Inflammatory macrophage treated with lipopolysaccharide for 4 hours (primary cell): Measurements from ENCODE around the gene HAND2.

Experiments
- DNase-seq: peaks from one replicate; pipeline ENCODE4 v3.0.0-alpha.2; 2020

Gene HAND2

GRCh38 chr4:173500841-173501591 is 29.0 kb downstream of the HAND2 start:
- DNase-seq = peak; percentile 40

GRCh38 chr4:173499658-173500535 is 30.1 kb downstream of the HAND2 start:
- DNase-seq = no peak

DNA sequence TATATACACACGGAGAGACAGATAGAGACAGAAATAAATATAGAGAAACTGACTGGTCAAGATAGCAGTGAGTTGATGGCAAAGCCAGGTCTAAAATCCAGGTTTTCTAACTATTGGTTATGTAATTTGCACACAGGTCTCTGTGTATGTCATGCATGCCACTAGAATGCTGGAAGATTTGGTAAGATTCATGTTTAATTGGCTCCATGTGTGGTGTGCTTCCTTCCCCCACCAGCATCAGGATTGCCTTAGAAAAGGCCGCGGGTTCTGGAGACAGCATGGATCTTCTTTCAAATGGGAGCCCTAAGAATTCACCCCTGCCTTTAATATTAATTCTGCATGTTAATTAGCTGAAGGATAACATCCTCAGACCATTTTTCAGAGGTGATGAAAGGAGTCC is 31.3 kb downstream of the HAND2 start:
- no peak for DNase-seq

DNA sequence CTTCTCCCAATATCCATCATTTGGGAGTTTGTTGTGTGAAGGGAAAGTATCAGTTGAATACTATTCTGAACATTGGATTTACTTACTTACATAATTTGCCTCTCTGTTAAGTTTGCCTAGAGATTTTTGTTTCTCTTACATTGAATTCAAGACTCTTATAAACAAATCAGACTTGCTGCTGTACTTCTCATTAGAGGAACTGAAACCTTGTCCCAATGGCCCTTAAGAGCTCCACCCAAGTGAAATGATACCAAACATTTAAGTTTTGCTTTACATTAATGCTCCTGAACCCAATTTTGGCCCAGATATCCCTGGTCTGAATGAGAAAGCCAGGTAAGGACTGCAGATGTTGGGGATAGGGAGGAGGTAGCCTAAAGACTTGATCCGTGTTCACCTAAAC is 32.0 kb downstream of the HAND2 start:
- peak; percentile 60 for DNase-seq

DNA sequence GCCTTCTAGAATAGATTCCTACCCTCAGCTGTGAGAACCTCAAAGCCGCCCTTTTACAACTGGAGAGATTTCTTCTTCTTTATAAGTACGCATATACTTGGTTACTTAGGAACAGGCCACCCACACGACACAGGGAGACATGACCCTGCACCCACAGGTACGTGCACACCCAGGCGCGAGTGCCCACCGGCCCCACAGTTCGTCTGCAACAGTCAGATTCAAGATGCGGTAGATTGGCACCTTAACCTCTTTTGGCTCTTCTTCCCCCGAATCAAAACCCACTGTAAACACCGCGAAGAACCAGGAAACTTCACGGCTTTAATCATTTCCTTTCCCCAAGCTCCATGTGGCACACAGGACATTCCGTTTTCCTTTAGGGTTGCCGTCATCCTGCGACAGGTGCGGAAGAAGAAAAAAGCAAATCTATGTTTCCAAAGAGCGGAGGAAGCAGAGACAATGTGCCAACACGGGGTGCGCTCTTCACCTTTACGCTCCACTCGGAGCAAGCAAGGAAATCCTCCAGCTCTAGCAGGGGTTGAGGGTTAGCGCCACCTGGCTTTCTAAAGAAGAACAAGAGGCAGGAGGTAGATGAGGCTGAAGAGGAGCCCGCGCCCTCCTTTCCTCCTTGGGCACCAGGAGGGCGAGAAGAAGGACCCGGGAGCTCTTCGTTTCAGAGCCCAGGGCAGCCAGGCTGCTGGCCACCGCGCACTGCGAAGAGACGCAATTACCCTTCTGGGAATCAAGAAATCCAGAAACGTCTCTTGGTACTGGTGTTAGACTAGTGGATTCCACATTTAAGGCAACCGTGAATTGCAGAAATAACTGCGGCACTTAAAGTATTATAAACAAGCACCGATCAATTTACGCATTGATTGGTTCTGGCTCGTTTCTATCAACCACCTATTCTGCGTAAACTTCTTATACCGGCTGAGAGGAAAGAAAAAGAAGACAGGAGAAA is 35.7 kb downstream of the HAND2 start:
- DNase-seq = peak; percentile 64

DNA sequence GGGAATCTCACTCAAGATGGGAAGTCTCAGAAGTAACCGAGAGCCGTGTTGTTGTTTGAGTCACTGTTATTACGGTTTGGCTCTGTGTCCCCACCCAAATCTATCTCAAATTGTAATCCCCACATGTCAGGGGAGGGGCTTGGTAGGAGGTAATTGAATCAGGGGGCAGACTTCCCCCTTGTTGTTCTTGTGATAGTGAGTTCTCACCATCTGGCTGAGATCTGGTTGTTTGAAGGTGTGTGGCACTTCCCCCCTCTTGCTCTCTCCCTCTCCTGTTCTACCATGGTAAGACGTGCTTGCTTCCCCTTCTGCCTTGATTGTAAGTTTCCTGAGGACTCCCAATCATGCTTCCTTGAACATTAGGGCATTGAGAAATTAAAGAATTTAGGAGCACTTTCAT is 37.0 kb downstream of the HAND2 start:
- no peak for DNase-seq

DNA sequence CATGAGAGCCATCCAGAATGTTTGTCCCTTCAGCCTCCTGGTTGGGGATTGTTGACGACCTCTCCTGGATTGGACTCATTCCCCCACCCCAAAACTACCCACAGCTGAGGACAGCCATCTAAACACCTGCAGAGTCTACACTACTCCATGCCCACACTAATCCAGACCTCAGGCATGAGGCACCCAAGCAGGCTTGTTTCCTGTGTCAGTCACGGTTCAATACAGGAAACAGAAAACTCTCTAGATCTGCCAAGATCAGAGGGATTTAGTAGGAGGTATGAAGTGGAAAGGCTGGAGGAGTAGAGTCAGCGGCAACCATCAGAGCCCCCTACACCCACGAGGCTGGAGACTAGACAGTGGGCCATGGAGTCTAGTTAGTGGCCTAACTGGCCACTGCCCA is 37.7 kb downstream of the HAND2 start:
- no peak for DNase-seq

DNA sequence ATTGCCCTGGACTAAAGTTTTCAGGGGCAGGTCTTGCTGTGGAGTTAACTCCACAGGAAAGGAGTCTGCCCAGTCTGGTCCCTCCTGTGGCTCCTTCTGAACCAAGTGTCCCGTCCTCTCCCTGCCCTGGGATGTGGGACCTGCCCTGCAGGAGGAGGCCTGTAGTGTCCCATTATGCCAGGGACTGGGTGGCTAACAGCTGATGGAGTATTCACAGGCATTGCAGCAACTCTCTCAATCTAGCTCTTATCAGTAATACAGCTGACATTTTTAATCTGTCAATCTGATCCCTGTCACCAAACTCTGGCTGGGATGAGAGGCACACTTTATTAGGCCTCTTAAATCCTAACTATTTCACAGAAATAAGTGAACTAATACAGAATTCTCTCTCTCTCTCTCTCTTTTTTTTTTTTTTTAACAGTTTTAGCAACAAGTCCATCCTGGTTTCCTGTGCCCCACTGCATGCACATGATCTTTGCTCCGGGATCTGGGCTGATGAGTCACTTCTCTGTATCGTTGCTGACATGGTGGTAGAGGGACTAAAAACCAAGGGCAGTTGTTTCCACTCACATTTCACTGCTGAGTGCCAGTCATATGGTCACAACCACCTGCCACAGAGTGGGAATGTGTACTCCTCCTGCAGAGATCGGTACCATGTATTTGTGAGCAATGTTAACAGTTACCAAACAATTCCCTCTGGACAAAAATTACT is 39.1 kb downstream of the HAND2 start:
- DNase-seq = peak; percentile 65

GRCh38 chr4:173490256-173490655 is 39.8 kb downstream of the HAND2 start:
- DNase-seq = peak; percentile 83

DNA sequence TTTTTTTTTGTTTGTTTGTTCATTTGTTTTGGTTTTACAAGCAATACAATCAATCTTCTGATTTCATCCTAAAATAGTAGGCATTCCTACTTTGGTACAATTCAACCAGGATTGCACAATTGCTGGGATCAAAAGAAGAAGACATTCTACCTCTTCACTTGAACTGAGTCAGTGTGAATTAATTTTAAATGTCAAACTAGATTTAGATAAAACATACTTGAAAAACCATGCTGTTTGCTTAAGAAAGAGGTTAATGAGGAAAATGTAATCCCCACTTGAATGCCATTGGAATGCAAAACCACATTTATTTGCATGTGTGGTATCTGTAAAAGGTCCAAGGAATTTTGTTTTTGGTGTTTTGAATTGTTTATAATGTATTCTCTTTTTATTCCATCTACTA is 40.5 kb downstream of the HAND2 start:
- DNase-seq = no peak

DNA sequence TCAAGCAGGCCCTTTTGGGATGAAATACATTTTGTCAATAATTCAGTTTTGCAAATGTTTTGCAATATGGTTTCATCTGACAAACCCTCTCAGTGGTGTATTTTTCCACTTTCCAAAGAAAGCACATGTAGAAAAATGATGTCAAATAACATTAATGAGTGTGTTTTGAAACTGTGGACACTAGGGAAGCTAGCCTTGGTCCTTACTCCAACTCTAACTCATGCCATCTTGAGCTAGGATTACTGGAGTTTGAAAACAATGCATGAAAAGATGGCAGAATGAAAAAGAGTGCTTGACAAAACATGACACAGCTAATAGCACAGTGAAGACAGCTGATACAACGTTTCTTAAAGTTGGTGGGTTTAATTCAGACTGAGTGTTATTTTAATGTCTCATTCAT is 41.4 kb downstream of the HAND2 start:
- no peak for DNase-seq

DNA sequence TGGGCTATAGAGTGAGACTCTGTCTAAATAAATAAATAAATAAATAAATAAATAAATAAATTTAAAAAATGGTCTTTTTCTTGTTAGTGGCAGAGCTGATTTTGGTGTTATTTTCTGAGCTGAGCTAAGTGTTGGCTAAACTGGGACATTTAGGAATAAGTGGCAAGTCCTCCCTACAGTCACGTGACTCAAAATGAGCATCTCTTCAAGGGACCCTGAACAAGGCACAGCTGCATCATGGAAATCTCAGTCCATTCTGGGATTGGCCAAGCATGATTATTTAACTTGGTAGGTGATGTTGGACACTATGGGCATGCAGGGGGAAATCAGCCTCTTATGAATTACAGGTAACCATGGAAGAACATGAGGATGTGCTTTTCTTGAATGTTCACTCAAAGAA is 42.0 kb downstream of the HAND2 start:
- DNase-seq = no peak

DNA sequence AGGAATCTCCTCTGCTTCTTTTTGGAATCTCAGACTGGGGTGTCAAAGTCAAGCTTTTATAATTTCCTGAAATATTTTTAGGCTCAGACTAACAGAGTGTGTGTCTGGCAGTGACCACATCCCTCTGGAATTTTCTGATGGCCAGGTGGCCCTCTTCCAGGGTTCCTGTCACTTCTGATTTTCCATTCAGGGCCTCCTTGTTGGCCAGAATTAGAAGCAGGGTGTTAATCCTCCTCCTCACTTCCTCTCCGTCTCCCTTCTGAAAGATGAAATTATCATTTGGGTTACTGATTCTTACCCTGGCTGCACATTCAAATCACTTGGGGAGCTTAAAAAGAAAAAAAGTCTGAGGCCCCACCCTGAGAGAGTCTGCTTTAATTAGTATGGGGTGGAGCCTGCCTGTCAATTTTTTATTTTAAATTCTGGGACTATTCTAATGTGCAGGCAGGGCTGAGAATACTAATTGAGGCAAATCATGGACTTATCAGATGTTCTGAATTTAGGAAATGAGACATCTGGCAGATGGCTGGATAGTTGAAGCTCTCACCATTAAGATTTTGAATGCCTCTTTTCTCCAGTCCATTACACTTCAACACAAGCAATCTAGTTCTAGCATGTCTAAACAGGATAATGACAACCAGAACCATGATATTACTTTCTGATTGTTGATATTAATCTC is 43.2 kb downstream of the HAND2 start:
- DNase-seq = no peak

DNA sequence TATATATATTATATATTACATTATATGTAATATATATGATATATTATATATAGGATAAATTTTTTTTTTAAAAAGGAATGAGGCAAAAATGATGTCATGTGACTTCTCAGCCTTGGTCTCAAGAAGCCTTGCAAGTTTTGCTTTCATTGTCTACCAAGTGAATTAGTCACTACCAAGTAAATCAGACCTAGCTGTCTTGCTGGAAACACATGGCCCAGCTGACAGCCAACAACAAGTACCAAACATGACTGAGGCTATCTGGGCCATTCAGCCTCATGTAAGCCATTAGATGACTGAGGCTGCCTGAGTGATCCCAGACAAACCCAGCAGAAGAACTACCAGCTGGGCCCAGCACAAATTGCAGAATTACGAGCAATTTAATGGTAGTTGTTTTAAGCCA is 44.9 kb downstream of the HAND2 start:
- peak; percentile 37 for DNase-seq

DNA sequence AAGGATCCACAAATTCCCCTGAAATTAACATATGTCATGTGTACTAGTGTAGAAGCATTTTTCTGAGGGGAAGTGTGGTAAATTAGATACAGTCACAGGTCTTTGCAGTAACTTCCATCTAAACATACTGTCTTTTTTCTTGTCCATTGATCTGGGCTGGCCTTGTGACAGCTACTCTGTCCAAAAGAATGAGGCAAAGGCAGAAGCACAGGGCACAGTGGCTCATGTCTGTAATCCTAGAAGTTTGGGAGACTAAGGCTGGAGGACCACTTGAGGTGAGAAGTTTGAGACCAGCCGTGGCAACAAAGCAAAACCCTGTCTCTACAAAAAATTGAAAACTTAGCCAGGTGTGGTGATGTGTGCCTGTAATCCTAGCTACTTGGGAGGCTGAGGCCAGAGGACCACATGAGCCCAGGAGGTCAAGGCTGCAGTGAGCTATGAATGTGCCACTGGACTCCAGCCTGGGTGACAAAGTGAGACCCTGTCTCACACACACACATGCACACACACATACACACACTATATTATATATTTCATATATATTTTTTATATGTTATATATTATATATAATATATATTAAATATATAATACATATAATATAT is 47.6 kb downstream of the HAND2 start:
- DNase-seq = no peak

- no peak for DNase-seq
These were observed 51.1 kb downstream of the HAND2 start for GRCh38 chr4:173478913-173479283.

- DNase-seq = no peak
These were observed 51.7 kb downstream of the HAND2 start for GRCh38 chr4:173478201-173478912.

DNA sequence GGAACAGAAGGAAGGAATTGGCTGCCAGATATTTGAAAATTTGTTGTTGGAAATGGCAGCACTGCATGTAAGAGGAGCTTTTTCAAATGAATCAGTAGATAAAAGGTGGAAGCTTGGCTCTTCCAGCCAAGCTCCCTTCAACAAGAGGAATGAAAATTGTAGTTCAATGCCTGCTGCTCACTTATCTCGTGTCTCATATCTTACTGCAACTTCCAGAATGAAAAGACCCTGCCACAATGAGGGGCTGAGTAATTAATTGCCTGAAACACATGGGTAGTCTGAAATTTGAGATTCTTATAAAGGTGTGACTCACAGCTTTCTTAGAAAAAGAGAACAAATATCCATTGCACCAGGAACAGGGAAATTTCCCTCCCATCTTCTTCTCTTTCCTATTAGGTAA is 53.0 kb downstream of the HAND2 start:
- DNase-seq = no peak
